T1000 (cell line): ENCODE results near the gene MRPL32.
"Not testable (repeated sequence)": the region's sequence is repeated elsewhere in the genome, so short reads cannot be mapped to it uniquely, and the experiment has no call there.

Source experiments
- DNase-seq: peaks from one replicate; lab custom pipeline; 2025; ENCODE audit warnings: mixed read lengths; lab: John Stamatoyannopoulos, UW

Gene MRPL32

DNA sequence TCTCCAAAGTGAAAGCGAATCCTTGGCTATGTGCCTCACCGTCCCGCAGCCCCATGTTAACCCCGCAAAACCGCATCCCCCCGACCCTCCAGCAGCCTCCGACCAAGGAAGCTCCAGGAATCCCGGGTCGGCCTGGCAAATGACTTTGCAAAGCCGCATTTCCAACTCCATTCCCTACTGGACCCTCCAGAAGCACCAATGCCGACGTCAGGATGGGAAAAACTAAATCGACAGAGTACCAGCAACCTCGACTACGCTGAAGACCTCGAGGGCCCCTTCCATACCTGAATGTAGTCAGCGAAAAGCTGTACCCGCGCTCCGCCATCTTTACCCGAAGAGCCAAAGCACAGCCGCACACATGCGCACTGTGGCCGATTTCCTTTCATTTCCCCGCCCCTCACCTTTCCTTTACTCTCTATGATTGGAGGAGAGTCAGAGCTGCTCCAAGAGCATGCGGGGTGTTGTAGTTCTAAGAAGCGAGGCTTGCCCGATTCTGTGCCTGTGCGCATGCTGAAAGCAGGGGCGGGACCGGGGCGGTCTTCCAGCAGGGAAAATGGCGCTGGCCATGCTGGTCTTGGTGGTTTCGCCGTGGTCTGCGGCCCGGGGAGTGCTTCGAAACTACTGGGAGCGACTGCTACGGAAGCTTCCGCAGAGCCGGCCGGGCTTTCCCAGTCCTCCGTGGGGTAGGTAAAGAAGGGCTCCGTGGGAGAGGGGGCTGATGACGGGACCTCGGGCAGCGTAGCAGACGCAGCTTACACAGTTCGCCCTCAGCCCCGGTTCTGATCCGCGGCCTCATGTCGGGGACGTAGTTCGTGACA is at the start of gene MRPL32, which contains the start of gene PSMA2:
Gene MRPL32, plus strand, starts transcription at position 543 of the 818 bp plus-strand sequence. Its CDS starts 11 bp downstream, at position 554.
Gene PSMA2, minus strand, starts transcription at position 341 of the 818 bp plus-strand sequence. Its CDS starts 16 bp downstream, at position 325.
- DNase-seq = peak; percentile 91

DNA sequence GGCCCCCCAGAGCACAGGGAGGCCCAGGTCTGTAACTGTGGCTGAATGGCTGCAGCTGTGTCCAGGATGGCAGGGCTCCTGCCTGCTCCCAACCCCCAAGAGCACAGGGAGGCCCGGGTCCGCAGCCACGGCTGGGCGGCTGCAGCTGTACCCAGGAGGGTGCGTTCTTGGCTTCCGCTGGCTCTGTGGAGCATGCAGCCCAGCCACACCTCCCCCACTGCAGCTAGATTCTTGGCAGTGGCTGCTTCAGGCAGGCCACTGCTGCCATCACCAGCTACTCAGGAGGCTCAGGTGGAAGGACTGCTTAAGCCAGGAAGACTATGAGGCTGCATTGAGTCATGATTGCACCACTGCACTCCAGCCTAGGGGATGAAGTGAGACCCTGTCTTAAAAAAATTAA is 48.2 kb upstream of the MRPL32 start:
- DNase-seq = no peak

DNA sequence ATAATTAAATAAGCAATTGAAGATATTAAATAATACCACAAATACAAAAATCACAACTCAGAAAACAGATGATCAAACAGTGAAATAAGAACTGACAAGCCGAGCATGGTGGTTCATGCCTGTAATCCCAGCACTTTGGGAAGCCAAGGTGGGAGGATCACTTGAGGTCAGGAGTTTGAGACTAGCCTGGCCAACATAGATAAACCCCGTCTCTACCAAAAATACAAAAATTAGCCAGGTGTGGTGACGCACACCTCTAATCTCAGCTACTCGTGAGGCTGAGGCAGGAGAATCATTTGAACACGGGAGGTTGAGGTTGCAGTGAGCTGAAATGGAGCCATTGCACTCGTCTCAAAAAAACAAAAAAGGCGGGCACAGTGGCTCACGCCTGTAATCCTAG is 47.0 kb upstream of the MRPL32 start:
- DNase-seq = not testable (repeated sequence)

DNA sequence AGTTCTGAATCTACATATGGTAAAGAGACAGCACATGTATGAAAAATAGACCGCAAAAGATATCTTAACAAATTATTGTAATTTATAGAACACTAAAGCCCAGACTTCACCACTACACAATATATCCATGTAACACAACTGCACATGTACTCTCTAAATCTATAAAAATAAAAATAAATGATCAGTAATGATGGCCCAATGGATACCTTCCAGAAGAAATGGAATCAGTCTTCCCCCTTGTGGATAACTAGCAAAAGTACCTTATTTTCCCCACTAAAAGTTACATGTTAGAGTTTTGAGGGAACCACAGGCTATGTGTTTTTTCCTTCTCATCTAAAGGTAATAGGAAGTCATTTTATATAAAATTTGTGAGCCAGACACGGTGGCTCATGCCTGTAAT is 46.0 kb upstream of the MRPL32 start:
- DNase-seq = no peak

DNA sequence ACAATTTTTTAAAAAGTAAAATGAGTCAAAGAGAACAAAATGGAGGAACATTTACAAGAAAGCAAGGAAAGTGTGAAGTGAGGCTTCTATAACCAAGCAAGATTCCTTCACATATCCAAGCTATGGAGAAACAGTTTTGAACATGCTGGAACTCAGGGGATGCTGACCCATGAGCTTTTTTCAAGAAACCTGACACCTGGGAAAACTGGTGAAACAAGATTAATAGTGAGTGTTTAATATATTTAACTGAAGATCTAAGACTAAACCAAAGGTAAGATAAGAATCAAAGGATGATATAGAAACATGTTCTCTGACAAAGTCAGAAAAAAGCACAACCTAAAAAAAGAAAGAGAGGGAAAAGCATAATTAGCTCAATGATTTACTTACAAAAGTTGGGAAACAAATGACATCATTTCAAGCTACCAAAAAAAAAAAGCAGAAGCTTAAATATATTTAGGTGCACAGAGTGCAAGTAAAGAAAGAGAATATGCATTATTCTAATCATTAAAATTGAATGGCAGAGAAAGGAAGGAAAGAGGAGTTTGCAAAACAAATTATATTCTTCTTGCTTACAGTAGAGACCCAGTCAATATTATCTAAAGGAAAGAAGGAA is 45.2 kb upstream of the MRPL32 start:
- DNase-seq = no peak

DNA sequence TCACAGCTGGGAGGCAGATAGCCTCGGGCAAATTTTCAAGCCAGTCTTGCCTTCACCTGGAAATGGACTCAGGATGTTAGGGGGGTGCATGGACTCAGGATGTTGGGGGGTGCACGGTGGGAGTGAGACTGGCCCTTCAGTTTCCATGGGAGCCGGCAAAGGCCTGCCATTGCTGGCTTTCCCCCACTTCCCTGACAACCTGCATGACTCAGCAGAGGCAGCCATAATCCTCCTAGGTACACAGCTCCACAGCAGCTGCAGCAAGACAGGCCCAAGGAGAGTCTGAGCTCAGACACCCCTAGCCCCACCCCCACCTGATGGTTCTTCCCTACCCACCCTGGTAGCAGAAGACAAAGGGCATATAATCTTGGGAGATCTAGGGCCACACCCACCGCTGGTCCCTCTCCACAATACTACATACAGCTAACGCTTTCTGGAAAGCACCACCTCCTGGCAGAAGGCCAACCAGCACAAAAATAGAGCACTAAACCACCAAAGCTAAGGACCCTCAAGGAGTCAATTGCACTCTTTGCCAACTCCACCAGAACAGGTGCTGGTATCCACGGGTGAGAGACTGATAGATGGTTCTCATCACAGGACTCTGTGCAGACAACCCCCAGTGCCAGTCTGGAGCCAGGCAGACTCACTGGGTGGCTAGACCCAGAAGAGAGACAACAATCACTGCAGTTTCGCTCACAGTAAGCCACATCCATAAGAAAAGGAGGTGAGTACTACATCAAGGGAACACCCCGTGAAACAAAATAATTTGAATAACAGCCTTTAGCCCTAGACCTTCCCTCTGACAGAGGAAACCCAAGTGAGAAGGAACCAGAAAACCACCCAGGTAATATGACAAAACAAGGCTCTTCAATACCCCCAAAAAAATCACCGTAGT is 38.6 kb upstream of the MRPL32 start:
- DNase-seq = no peak

DNA sequence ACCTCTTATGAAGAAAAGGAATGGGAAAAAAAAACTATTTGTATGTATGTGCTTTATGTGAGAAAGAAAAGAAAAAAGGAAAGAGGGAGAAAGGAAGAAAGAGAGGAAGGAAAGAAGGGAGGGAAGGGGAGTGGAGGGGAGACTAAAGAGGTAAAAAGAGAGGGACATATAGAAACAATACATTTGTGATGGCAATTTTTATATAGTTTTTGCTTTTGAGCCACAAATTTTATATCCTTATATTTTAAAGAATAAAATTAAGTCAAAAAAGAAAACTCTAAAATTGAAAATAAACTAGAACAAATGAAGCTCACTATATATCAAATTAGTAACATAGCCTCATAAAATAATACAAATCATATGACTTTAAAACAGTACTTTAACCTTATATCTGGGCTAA is 31.3 kb upstream of the MRPL32 start:
- DNase-seq = no peak

DNA sequence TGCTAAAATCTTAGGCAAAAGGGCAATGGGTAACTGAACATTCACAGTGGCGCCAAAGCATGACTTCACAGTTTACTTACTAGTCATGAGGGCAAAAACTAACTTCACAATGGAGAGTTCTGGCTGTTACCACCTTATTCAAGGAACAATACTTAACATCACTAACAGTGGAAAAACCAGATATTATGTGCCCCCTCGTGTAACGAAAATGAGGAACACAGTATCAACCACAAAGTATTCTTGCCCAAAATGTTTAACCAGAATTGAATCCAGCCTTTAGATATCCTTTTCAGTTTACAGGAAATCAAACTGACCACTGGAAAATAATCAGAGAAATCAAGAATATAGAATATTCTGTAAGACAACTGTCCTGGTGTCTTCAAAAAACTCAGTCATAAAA is 29.8 kb upstream of the MRPL32 start:
- no peak for DNase-seq

DNA sequence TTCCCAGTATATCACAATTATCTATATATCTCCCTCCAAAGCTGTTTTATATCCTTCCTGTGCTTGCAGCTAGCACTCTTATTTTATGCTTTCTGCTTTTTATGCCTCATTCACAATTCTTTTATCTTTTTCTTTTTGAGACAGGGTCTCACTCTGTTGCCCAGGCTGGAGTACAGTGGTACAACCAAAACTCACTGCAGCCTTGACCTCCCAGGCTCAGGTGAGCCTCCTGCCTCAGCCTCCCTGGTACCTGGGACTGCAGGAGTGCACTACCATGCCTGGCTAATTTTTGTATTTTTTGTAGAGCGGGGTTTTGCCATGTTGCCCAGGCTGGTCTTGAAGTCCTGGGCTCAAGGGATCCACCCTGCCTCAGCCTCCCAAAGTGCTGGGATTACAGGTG is 26.0 kb upstream of the MRPL32 start:
- DNase-seq = no peak

DNA sequence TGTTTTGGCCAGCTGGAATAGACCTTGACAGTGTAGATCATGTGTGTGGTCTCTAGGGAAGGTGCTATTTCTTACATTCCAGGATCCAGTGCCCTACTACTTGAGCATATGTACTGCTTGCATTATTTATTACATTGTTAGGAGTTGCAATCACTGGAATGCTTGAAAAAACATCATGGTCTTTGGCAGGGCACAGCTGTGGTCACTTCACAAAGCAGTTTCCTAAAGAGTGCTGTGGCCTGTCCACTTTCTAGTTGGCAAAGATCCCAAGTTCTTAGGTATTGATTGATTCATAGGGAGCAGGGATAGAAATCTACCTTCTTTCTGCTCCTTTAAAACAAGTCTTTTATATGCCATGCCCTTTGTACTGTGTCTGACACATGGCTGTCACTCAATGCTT is 24.9 kb upstream of the MRPL32 start:
- no peak for DNase-seq

DNA sequence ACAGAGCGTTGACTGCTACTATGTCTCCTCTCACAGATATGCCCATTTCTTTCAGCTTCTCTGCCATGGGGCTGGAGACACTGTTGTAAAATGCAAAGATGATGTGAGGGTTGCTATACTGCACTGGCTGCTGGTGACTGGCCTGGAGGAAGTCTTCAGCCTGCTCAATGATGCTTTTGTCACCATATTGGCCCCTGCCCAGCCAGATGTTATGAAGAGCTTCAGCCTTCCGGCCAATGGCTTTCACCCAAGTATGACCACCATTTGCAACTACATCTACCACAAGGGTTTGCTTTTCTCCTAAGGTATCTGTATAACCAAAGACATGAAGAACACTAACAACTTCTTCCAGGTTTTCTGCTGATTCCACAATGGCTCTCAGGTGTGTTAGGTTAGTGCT is 21.9 kb upstream of the MRPL32 start:
- no peak for DNase-seq

DNA sequence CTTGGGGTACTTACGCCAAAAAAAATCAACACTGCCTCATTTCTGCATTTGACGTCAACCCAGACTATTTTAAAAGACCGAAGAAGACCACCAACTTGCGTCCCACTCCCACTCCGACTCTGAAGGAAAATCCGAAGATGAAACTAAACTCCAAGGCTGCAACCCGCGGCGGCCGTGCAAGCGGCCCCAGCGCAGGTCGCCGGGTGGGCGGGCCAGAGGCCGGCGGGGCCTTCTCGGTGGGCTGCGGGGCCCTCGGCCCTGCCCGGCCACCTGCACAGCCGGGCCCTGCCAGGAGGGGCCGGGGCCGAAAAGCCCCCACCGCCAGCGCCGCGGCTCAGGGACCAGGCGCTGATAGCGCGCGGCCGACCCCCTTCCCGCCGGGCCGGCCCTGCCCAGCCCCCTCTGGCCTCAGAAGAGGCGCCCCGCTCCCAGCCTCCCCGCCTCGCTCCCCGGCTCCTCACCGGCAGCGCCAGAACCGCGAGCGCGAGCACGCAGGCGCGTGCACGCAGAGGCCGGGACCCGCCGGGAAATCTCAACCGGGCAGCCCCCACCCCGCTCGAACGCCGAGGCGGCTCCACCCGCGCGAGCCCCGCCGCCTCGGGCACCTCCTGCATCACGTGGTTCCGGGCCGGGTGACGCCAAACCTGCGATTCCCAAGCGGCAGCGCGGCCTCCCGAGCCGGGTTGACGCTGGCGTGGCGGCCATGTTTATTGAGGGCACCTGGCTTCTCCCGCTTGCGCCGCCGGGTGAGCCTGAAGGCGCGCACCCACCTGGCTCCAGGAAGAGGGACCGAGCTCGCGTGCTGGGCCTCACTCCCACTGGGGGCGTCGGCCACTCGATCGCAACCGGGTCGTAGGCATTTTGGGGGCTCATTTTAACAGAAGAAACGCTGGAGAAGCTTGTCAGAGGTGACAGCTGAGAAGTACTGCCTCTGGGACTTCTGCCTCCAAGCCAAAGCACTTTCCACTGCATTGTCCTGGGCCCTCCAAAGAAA is 20.4 kb upstream of the MRPL32 start, which contains the start of gene C7orf25:
Gene C7orf25, minus strand, starts transcription at position 617 of the 994 bp plus-strand sequence. CDS start 1,170 bp downstream, outside the sequence.
- DNase-seq = peak; percentile 87

DNA sequence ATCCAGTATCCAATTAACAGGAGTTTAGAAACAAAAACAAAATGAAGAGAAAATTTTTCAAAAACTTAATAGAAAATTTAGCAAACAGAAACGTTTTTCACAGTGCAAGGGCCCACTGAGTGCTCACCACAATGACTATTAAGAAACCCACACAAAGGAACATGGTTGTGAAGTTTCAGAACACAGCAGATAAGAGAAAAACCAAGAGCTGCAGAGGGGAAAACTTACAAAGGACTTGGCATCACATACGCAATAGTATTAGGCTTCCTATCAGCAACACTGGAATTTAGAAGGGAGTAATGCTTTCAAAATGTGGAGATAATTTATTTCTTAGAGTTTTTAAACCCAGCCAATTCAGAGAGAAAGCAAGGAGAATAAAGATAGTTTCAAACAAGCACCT is 18.6 kb upstream of the MRPL32 start:
- no peak for DNase-seq

DNA sequence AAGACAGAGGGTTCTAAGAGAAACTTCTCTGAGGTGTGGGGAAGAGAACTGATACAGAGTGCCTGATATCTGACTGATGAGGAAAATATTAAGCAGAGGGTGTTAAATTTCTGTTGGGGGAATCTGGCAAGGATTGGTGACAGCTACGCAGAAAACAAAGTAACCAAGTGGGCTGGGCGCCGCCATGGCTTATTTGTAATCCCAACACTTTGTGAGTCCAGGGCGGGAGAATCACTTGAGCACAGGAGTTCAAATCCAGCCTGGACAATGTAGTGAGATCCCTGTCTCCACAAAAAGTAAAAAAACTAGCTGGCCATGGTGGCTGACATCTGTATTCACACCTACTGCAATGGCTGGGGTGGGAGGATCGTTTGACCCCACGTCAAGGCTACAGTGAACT is 18.2 kb upstream of the MRPL32 start:
- DNase-seq = no peak

DNA sequence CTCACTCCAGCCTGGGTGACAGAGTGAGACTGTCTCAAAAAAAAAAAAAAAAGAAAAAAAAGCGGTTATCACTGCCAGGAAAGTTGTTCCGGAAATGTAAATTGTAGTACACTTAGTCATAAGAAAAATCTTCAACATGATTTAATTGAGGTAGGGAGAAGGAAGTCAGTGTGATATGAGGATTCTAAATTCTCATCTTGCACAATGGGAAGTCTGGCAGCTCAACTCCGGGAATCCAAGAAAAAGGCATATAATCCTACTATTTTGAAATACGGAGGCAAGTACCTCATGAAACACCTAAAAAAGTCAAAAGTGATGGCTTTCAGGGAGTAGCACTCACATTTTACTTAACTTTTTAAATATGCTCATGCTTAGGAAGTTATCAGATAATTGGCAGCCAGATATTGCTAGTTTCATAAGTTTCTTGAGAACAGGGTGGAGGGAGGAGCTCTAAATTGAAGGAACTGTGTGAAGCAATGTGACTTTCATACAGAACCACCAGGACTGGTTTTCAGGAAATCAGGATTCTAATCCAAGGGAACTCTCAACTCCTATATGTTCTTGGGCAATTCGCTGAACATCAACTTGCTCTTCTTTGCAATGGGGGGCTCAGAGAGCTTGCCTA is 17.6 kb upstream of the MRPL32 start:
- DNase-seq = no peak

DNA sequence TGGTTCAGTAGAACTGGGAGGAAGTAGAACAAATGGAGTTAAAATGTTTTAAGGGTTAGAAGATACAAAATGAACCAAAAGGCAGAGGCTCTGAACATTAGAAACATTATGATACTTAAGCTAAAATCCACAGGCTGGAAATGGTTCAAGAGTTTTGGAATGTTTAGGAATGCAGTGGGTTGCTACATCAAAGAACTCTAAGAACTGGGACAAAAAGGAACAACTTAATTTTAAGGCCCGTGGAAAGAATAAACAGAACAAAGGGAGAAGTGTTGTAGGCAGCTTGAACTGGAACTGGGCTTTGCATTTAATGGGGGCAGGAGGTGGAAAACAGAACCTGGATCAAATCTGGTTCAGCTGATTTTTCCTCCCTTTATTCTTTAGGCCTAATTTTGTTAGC is 16.8 kb upstream of the MRPL32 start:
- no peak for DNase-seq

DNA sequence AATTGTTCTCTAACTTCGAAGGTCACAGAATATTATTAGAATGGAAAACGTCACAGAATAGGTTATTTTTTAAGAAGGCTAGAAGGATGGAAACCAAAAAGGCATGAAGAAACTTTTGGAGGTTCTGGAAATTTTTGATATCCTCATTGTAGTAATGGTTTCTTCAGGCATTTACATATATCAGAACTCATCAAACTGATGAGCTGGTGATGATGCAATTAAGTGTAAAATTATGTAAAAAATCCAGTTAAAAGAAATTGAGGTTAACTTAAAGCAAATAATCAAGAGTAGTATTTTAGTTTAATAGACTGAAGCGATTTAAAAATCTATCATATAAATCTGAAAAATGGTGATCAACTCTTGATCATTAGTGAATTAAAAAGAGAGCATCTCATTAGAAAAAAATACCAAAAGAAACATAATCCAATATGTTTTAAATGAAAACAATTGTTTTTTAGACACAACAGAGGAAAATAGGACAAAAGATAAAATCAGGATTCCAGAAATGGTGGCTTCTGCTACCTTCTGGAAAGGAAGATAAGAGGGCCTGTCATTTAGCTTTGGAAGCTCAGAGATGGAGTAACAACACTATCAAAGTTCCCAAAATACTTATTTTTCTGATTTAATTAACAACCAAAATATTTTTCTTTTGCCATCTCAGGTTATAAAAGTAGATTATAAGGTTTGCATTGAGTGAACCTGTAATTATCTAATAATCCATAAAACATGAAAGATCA is 10.0 kb upstream of the MRPL32 start:
- DNase-seq = no peak

DNA sequence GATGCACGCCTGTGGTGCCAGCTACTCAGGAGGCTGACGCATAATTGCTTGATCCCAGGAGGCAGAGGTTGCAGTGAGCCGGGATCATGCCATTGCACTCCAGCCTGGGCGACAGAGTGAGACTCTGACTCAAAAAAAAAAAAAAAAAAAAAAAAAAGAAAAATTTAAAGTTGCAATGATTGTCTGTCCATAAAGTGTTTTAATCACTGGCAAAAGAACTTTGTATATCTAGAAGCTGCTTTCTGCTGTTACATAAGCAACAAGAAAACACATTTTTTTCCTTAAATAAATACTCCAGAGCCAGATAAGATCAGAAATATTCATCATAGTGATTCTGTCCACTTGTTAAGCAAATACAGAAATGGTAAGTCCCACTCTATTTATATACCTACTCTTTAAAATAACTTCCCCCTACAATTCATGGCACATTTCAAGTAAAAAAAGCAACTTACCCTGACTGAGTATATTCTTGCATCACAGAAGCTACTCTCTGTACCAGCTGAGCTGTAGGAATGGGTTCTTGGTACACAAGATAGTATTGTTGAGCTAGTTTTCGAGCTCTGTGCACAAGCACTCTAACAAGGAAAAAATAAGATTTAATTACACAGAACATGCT is 7.8 kb upstream of the MRPL32 start:
- no peak for DNase-seq

DNA sequence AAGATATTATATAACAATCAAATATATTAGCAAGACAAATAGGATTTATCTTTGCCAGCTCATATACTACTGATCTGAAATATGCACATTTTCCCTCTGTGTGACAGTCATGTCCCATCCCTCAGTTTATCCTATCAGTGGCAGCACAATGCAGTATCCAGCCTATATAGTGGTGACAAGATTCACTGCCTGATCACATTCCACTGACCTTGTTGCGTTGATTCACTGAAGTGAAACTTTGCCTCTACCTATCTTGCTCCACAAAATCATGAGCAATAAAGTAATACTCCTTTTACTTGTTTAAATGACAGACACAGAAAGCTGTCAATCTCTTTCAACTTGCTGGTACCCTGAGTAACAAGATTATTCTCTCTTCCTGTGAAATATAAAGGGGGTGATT is 6.5 kb upstream of the MRPL32 start:
- no peak for DNase-seq
